Fibroblast of upper back skin (primary cell): ENCODE results near the gene FASTK.

Experiments
- DNase-seq: peaks from one replicate; pipeline ENCODE4 v3.0.0-alpha.2; 2013

Gene FASTK

DNA sequence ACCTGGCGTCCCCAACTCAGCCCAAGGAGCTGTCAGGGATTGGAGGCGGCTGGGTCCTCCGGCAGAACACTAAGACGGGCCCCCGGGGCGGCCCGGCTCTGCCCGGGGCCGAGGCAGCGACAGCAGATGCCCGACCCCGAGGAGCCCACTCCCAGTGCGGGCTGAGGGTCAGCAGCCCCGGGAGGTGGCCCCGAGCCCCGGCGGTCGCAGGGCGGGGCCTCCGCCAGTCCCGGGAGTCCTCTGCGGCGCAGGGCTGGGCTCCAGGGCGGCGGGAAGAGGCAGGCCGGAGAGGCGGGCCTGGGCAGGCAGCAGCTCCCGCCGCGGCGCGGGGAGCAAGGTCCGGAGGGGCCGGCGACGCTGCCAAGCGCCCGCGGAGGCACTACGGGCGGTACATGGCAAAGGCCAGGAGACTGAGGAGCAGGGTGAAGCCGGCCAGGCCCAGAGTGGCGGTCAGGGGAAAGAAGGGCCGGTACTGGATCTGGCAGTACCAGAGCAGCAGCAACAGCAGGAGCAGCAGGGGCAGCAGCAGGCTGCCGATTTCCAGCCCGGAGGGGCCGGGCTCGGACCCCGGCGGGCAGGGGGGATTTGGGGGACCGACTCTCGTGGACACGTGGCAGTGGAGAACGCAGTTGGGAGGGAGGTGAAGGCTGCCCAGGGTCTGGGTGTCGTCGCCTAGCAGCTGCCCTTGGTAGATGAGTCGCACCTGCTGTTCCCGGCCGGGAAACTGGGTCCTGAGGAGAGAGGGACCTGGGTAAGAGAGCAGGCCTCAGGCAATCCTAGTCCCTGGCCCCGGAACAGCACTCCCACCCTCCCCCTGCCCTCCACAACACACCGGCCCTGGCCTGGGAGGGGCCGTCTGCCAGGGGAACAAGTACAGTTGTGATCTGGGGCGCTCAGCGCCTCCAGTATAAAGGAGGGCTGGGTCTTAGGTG lies 827 bp upstream of the FASTK start:
- no peak for DNase-seq

DNA sequence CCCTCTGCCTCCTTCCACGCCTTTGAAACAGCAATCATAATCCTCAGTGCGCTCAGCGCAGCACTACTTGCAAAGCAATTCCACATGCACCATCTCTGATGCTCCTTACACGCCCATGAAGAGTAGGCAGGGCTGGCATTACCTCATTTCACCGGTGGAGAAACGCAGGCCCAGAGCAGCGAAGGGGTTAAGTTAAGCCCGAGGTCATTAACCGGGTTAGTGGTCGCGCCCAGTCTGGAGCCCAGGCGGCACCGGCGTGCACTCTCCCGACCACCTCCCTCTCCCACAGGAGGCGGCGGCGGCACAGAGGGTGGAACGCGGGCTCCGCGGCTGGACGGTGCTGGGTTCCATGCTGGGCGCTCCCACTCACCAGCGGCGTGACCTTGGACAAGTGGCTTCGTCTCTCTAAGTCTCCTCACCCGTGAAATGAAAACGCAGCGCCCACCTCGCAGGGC lies 515 bp downstream of the FASTK start:
- no peak for DNase-seq

DNA sequence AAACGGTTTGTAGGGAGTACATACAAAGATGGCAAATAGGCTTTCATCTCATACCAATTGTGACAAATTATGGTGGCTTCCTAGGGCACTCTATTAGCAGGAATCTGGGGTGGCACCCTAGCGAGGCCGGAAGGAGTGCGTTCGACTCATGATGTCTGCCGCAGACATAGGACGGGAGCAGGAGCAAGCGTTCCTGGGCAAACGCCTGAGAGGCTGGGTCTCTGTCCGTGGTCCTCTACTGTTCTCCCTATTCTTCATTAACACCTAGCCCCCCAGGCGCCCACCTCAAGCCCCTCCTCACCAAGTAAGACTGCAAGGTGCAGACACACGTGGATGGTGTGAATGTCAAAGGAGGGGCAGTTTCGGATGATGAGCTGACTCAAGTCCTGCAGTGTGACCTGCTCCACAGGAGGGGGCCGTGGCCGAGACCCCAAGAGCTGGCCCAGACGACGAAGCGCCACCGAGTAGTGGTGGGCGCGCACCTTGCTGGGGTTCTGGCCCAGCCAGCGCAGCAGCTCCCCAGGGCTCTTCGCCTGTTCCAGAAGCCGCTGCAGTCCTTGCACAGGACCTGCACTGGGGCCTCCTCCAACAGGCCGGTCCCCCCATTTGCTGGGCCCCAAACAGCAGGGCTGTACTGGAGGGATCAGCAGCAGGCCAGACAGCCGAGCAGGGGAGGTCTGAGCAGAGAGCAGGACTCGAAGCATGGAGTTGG lies 1.3 kb downstream of the FASTK start:
- no peak for DNase-seq

GRCh38 chr7:151078233-151079040 lies 2.2 kb downstream of the FASTK start:
- peak; percentile 59 for DNase-seq

DNA sequence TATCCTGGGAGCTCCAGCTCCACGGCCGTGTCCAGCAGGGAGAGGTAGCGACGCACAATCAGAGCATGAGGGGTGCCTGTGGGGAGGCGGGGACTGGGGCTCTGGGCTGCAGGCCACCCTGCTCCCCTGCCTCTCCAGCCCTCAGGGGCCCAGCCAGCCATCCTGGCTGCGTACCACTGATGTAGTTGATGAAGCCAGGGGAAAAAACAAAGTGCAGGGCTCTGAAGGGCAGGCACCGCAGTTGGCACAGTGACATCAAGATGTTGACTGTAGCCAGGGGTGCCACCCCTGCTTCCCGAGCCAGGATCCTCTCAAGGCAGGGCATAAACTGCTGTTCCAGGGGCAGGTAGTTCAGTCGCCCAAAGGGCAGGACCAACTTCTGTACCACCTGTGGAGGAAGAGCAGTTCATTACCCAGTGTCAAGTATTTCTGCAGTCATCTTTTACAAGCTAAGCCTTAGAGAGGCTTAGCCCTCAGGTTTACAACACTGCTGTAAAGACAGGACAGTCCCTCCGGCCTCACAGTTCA lies 2.8 kb downstream of the FASTK start:
- DNase-seq, result no peak

DNA sequence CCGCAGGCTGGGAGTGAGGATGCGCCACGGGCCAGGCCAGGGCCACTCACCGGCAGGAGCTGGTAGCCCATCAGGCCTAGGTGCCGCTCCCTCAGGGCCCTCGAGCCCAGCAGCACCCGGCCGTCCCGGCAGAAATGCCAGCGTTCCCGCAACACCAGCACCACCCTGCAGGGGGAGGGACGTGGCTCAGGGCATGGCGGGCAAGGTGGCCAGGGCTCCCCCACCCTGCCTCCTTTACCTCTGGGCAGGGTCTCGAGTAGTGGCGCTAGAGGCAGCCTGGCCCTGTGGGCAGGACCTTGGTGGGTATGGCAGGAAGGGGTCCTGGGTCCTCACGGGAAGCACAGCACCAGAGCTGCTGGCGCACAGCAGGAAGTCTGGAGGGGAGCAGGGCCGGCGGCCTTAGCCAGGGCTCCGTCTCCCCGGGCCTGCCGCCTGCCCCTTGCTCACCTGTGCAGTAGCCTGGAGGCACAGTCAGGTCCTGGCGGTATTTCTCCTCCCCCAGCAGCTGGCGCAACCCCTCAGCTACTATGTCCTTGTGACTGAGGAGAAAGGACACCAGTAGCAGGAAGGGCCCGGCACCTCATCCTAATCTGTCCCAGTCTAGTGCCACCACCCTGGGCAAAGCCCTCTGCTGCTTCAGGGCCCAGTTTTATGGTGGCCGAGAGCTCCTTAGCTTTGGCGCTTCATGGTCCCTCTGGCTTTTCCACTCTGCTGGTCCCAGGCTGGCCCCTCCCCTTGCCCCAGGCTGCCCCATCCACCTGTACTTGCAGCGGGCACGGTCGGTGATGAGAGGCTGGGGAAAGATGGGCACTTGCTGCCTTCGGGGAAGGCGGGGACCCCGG lies 3.5 kb downstream of the FASTK start:
- DNase-seq, result no peak

DNA sequence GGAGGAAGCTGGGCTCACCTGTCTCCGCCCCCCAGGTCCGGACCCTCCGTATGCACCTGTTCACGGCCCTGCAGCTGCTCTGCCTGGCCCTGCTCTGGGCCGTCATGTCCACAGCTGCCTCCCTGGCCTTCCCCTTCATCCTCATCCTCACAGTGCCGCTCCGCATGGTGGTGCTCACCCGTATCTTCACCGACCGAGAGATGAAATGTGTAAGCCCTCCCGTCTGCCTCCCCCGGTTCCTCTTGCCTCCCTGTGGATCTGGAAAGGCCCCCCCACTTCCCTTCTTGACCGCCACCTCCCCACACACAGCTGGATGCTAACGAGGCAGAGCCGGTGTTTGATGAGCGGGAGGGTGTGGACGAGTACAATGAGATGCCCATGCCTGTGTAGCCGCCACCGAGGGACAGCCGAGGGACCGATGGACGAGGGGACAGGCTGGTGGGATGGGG lies 4.6 kb downstream of the FASTK start:
- no peak for DNase-seq

DNA sequence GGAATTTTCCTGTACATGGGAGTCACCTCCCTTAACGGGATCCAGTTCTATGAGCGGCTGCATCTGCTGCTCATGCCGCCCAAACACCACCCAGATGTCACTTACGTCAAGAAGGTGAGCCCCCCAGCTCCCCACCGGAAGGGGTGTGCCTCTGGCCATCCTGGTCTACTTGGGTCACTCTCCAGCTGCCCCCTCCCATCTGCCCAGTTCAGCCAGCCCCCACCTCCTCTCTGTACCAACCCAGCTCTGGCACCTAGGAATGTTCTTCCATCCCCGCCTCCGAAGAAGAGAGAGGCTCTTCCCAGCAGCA lies 5.0 kb downstream of the FASTK start:
- DNase-seq, result no peak

- no peak for DNase-seq
Observed at GRCh38 chr7:151074817-151075661, 5.6 kb downstream of the FASTK start.

DNA sequence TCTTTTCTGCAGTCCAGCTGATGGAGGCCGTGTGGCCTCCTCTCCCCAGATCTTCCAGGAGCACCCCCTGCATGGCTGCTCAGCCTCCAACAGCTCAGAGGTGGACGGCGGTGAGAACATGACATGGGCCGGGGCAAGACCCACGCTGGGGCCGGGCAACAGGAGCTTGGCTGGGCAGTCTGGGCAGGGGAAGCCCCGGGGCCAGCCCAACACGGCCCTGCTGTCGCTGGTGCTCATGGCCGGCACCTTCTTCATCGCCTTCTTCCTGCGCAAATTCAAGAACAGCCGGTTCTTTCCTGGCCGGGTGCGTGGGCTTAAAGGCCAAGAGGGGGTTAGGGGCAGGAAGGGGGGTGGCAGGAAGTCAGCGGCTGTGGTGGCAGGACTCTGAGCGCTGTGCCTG lies 6.6 kb downstream of the FASTK start:
- DNase-seq, result no peak

DNA sequence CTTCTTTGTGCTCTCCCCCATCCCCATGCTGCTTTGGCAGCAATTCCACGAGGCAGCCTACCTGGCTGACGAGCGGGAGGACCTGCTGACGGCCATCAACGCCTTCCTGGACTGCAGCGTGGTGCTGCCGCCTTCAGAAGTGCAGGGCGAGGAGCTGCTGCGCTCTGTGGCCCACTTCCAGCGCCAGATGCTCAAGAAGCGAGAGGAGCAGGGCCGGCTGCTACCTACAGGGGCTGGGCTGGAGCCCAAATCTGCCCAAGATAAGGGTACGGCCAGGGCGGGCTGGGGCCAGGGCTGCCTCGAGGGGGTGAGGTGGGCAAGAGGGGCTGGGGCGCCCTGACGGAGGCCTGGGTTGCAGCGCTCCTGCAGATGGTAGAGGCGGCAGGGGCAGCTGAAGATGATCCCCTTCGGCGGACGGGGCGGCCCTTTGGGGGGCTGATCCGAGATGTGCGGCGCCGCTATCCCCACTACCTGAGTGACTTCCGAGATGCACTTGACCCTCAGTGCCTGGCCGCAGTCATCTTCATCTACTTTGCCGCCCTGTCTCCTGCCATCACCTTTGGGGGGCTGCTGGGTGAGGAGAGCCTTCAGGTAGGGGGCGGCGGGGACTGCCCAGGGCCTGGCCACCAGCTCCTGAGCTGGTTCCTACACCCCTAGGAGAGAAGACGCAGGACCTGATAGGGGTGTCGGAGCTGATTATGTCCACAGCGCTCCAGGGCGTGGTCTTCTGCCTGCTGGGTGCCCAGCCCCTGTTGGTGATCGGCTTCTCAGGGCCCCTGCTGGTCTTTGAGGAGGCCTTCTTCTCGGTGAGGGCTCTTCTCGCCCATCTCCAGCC lies 9.4 kb downstream of the FASTK start:
- no peak for DNase-seq

DNA sequence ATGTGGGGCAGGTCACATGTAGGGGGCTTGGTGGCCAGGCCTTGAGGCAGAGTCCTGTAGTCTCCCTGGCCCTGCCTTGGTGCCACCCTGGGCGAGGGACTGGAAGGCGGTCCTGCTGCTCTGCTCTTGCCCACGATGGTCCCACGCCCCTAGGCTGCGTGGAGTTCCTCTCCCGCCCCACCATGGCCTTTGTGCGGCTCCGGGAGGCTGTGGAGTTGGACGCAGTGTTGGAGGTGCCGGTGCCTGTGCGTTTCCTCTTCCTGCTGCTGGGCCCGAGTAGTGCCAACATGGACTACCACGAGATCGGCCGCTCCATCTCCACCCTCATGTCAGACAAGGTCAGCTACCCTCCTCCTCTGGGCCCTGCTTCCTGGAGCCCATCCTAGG lies 10.0 kb downstream of the FASTK start:
- DNase-seq, result no peak

DNA sequence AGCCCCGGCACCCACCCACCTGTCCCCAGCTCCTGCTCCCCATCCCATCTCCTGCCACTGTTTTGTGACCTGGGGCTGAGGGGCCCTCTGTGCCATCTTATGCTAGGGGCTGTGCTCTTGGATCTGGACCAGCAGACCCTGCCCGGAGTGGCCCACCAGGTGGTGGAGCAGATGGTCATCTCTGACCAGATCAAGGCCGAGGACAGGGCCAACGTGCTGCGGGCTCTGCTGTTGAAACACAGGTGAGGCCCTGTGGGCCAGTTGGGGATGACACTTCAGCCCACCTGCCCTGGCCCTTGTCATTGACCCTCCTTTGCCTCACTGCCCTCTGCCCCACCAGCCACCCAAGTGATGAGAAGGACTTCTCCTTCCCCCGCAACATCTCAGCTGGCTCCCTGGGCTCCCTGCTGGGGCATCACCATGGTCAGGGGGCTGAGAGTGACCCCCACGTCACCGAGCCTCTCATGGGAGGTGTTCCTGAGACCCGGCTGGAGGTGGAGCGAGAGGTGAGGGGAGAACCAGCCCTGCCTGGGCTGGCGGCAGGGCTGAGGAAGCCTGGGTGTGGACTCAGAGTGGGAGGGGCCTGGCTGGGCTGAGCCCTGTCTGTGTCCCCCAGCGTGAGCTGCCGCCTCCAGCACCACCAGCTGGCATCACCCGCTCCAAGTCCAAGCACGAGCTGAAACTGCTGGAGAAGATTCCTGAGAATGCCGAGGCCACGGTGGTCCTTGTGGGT lies 10.6 kb downstream of the FASTK start:
- DNase-seq, result no peak

DNA sequence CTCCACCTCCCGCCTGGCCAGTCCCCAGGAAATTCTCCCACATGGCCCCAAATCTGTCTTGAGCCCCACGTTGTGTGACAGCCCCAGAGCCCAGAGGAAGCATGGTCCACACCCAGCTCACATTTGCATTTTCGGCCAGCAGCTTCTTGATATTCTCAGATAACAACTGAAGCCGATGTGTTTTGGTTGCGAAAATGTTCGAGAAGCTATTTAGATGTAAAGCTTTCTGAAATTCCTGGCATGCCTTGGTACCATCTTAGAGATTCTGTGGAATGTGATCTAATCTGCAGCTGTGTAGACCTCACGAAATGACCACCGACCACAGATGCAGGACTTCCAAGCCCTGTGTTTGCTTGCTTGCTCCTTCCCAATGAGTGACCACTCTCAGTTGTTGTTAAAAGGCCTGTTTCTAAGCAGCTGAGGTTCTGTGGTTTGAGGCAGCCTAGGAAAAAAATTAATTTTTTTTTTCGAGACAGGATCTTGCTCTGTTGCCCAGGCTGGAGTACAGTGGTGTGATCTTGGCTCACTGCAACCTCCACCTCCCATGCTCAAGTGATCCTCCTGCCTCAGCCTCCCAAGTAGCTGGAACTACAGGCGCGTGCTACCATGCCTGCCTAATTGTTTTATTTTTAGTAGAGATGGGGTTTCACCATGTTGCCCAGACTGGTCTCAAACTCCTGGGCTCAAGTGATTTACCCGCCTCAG lies 12.4 kb downstream of the FASTK start:
- peak; percentile 47 for DNase-seq

- no peak for DNase-seq
Observed at GRCh38 chr7:151066273-151066974, 14.2 kb downstream of the FASTK start.

GRCh38 chr7:151065516-151065915 lies 15.1 kb downstream of the FASTK start:
- DNase-seq, result no peak

- no peak for DNase-seq
Observed at GRCh38 chr7:151064993-151065392, 15.6 kb downstream of the FASTK start.

DNA sequence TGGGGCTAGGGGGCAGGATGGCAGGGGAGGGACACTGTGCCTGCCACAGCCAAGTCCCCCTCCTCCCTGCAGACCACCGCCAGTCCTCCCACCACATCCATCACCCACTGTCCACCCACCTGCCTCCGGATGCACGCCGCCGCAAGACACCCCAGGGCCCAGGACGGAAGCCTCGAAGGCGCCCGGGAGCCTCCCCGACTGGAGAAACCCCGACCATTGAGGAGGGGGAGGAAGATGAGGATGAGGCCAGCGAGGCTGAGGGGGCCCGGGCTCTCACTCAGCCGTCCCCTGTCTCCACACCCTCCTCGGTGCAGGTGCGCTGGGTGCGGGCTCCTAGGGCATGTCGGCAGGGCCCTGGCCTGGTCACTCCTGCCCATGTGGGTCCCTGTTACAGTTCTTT lies 16.2 kb downstream of the FASTK start:
- no peak for DNase-seq
